CD4-positive, alpha-beta T cell (primary cell): ENCODE measurements around the gene ETFB. TPM values are rescaled to one million over a fixed set of nuclear protein-coding genes. Genes with fewer than 3 reads are reported as not detected.
A peak's percentile ranks its signal among the peaks of the same experiment; 100 is the strongest.

ENCODE experiments used
- ATAC-seq: fragments of 200-7000 bp; cut with Tn5 transposase; one replicate; pipeline ENCODE4 v1.10.0; 2022; ENCODE audit warnings: mild to moderate bottlenecking; ENCODE audit not compliant: poor library complexity
- CTCF ChIA-PET: fragments of 350-600 bp; sonication (Branson Sonifier 250); formaldehyde crosslinking; loops from one replicate; lab custom pipeline; 2021; ENCODE audit warnings: antibody characterized with exemption, inconsistent platforms; lab: Charles Lee
- POLR2A ChIA-PET: fragments of 350-600 bp; sonication (Branson Sonifier 250); formaldehyde crosslinking; loops from one replicate; lab custom pipeline; 2021; ENCODE audit warnings: antibody characterized with exemption, inconsistent platforms; lab: Charles Lee
- DNase-seq, 14 experiments: peaks; one replicate each; pipeline ENCODE4 v3.0.0-alpha.2; 2013 to 2020; ENCODE audit warnings: mixed read lengths in 2 of 14
- H3K27ac ChIP-seq, 2 donors: one replicate each; pipeline versions ENCODE4 v1.5.1 to v1.7.0; 2013; ENCODE audit warnings: low read length in 2 of 2, low read depth in 1 of 2, mild to moderate bottlenecking in 1 of 2
- H3K27me3 ChIP-seq, 2 experiments: 1 replicate in 1 of 2; 2 replicates in 1 of 2; pipeline versions ENCODE4 v1.6.1 to v1.7.0; 2013; ENCODE audit warnings: low read length in 2 of 2, control low read depth in 1 of 2, mild to moderate bottlenecking in 1 of 2, moderate library complexity in 1 of 2; ENCODE audit not compliant: insufficient read depth in 2 of 2, control insufficient read depth in 1 of 2
- H3K36me3 ChIP-seq: one replicate; pipeline ENCODE4 v1.6.1; 2013; ENCODE audit warnings: low read length, control low read depth; ENCODE audit not compliant: insufficient read depth
- H3K4me1 ChIP-seq: one replicate; pipeline ENCODE4 v1.6.1; 2013; ENCODE audit warnings: low read length, control low read depth; ENCODE audit not compliant: insufficient read depth
- H3K4me3 ChIP-seq: one replicate; pipeline ENCODE4 v1.5.1; 2013; ENCODE audit warnings: mild to moderate bottlenecking, low read length, moderate library complexity
- H3K9me3 ChIP-seq, 2 experiments: 1 replicate in 1 of 2; 2 replicates in 1 of 2; pipeline versions ENCODE4 v1.6.1 to v1.7.0; 2013; ENCODE audit warnings: low read length in 2 of 2, mild to moderate bottlenecking in 2 of 2, control low read depth in 1 of 2, moderate library complexity in 1 of 2; ENCODE audit not compliant: control insufficient read depth in 1 of 2, insufficient read depth in 1 of 2
- H3K27ac Mint-ChIP-seq: one replicate; pipeline ENCODE4 v1.8.0; 2020; ENCODE audit warnings: mixed read lengths
- H3K27me3 Mint-ChIP-seq: one replicate; pipeline ENCODE4 v1.8.0; 2021; ENCODE audit warnings: mixed read lengths
- H3K36me3 Mint-ChIP-seq: one replicate; pipeline ENCODE4 v1.8.0; 2021; ENCODE audit warnings: low read depth, mixed read lengths
- H3K4me1 Mint-ChIP-seq: one replicate; pipeline ENCODE4 v1.8.0; 2021; ENCODE audit warnings: low read depth, mixed read lengths
- H3K4me3 Mint-ChIP-seq: one replicate; pipeline ENCODE4 v1.8.0; 2020; ENCODE audit warnings: mild to moderate bottlenecking, mixed read lengths
- H3K9me3 Mint-ChIP-seq: one replicate; pipeline ENCODE4 v1.8.0; 2020; ENCODE audit warnings: mixed read lengths
- intact Hi-C, 2 experiments: fragments of 100-400 bp; cut with DNase I in 1 of 2; cut with micrococcal nuclease in 1 of 2; formaldehyde crosslinking; loops; one replicate each; pipeline versions ENCODE4 v1.15.1 to v1.9.0; 2023 to 2025; cut with DNase I, micrococcal nuclease
- total RNA-seq, 174 experiments: library from RNA in 2 of 174; stranded (reverse) in 2 of 174; gene quantifications; one replicate each; pipeline ENCODE4 v1.2.3 and lab custom pipeline; 2021 to 2026
- TF ChIP-seq, protein P1 (sequence below): fragments of 200-600 bp; IDR thresholded peaks from one replicate; pipeline ENCODE4 v1.8.0; 2022; ENCODE audit warnings: antibody characterized with exemption, mild to moderate bottlenecking

Gene ETFB
- total RNA-seq, 2 experiments from 2014 or later = 29.7 to 30.1 TPM

GRCh38 chr19:51327066-51328001 is 38.9 kb downstream of the ETFB start:
- no peaks in the 10 kb centered on the region for H3K9me3 Mint-ChIP-seq
- Histone ChIP-seq H3K27ac (no peak overlapping the region), H3K36me3 (no peaks in the 10 kb centered on the region), H3K27me3 (peaks cover 47 to 50% of the 10 kb centered on the region in 2 experiments), H3K4me3 (peak overlapping the region; percentile 7), H3K9me3 (peaks cover 0 to 22% of the 10 kb centered on the region in 2 experiments), H3K4me1 (peaks cover 13% of the 10 kb centered on the region)
- peaks cover 89% of the 10 kb centered on the region for H3K27me3 Mint-ChIP-seq
- no peak overlapping the region for H3K4me3 Mint-ChIP-seq
- H3K4me1 Mint-ChIP-seq = no peaks in the 10 kb centered on the region
- ATAC-seq (peak; percentile 83), DNase-seq (peak in 11 of 14 experiments; percentile 13 to 75 (median 30))
- H3K36me3 Mint-ChIP-seq = no peaks in the 10 kb centered on the region
- TF ChIP-seq, protein P1, sequence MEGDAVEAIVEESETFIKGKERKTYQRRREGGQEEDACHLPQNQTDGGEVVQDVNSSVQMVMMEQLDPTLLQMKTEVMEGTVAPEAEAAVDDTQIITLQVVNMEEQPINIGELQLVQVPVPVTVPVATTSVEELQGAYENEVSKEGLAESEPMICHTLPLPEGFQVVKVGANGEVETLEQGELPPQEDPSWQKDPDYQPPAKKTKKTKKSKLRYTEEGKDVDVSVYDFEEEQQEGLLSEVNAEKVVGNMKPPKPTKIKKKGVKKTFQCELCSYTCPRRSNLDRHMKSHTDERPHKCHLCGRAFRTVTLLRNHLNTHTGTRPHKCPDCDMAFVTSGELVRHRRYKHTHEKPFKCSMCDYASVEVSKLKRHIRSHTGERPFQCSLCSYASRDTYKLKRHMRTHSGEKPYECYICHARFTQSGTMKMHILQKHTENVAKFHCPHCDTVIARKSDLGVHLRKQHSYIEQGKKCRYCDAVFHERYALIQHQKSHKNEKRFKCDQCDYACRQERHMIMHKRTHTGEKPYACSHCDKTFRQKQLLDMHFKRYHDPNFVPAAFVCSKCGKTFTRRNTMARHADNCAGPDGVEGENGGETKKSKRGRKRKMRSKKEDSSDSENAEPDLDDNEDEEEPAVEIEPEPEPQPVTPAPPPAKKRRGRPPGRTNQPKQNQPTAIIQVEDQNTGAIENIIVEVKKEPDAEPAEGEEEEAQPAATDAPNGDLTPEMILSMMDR = no peak
- no peak overlapping the region for H3K27ac Mint-ChIP-seq
- POLR2A ChIA-PET = no interaction called here
- CTCF ChIA-PET = no interaction called here
- intact Hi-C loops = no loop called here

GRCh38 chr19:51326216-51327065 is 39.7 kb downstream of the ETFB start:
- peaks cover 13% of the 10 kb centered on the region for H3K4me1 ChIP-seq
- intact Hi-C loops = no loop called here
- POLR2A ChIA-PET = no interaction called here
- CTCF ChIA-PET = no interaction called here
- DNase-seq = no peak
- no peak overlapping the region for H3K4me3 ChIP-seq
- H3K27me3 Mint-ChIP-seq = peaks cover 85% of the 10 kb centered on the region
- H3K4me1 Mint-ChIP-seq = no peaks in the 10 kb centered on the region
- no peak overlapping the region for H3K4me3 Mint-ChIP-seq
- no peak overlapping the region for H3K27ac Mint-ChIP-seq
- H3K27ac ChIP-seq = no peak overlapping the region
- TF ChIP-seq, protein P1 = no peak
- no peaks in the 10 kb centered on the region for H3K9me3 Mint-ChIP-seq
- ATAC-seq = no peak
- no peaks in the 10 kb centered on the region for H3K36me3 ChIP-seq
- peaks cover 0 to 22% of the 10 kb centered on the region in 2 experiments for H3K9me3 ChIP-seq
- H3K36me3 Mint-ChIP-seq = no peaks in the 10 kb centered on the region
- H3K27me3 ChIP-seq = peaks cover 48 to 50% of the 10 kb centered on the region in 2 experiments

DNA sequence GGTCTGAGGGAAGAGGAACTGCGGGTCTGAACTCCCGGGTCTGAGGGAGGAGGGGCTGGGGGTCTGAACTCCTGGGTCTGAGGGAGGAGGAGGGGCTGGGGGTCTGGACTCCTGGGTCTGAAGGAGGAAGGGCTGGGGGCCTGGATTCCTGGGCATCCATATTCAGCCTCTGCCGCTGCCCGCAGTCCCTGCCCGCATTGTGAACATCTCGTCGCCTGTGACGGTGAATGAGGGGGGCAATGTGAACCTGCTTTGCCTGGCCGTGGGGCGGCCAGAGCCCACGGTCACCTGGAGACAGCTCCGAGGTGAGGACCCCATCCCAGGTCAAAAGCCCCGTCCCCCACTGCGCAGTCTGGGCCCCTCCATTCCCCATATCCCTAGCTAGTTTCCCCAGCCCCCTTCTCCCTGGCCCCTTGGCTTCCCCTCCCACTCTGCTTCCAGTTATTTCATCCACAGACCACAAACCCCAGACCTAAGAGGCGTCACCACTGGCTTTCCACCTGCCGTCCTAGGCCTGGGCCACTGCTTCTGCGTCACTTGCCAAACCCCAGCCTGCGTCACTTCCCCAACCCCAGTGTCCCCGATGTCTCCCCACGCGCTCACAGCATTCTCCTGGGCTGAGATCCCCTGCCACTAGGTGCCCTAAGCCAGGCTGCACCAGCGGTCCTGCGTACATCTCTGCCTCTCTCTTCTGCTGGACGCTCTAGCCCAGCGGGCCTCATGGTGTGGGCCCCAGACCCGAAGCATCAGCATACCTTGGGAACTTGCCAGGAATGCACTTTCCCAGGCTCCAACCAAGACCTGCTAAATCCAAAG is 40.8 kb downstream of the ETFB start:
- TF ChIP-seq, protein P1 = no peak
- Mint-ChIP-seq H3K4me1 (no peaks in the 10 kb centered on the region), H3K4me3 (no peak overlapping the region), H3K27me3 (peaks cover 86% of the 10 kb centered on the region), H3K27ac (no peak overlapping the region), H3K9me3 (no peaks in the 10 kb centered on the region), H3K36me3 (no peaks in the 10 kb centered on the region)
- no peak overlapping the region for H3K27ac ChIP-seq
- peaks cover 0 to 21% of the 10 kb centered on the region in 2 experiments for H3K9me3 ChIP-seq
- peak; percentile 45 for ATAC-seq
- intact Hi-C loops = no loop called here
- peak in 3 of 14 experiments; percentile 10 to 55 (median 43) for DNase-seq
- H3K27me3 ChIP-seq = peaks cover 43 to 50% of the 10 kb centered on the region in 2 experiments
- ChIA-PET POLR2A (no interaction called here), CTCF (no interaction called here)
- peaks cover 13% of the 10 kb centered on the region for H3K4me1 ChIP-seq
- no peaks in the 10 kb centered on the region for H3K36me3 ChIP-seq
- H3K4me3 ChIP-seq = no peak overlapping the region
